HG02973 (cell line): ENCODE data around the gene HES1.
A peak's percentile ranks its signal among the peaks of the same experiment; 100 is the strongest.
"Not testable (repeated sequence)": the region's sequence is repeated elsewhere in the genome, so short reads cannot be mapped to it uniquely, and the experiment has no call there.

Experiments used
- ATAC-seq: cut with Tn5 transposase; IDR thresholded peaks from one replicate; pipeline ENCODE4 v1.9.1; 2021; ENCODE audit warnings: moderate library complexity; ENCODE audit not compliant: unreplicated experiment

Gene HES1

DNA sequence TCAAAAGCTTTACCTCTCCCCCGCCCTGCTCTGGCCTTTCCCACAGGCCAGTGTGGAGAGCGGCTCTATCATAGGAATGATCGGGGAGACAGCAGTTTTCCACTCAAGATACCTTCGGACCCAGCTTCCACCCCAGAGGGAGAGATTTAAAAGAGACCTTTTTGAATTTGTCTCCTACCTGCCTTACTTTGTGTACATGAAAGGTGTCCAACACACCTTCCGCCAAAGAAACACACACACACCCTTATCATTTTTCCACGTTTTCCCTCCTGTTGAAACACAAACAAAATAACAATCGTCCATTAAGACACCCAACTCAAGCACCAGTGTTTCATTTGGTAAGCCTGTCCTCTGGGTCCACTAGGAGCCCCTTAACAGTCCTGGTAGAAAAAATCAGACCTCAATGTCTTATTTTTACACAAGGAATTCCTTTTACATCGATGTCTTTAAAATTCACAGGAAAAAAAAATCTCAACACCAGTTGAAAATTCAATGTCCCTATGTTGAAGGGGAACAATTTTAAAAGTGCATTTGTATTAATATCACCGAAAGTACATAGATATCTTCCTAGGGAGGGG is 4.0 kb downstream of the HES1 start:
- ATAC-seq = no peak

GRCh38 chr3:194140520-194141414 is 4.8 kb downstream of the HES1 start:
- no peak for ATAC-seq

GRCh38 chr3:194141415-194142155 is 5.6 kb downstream of the HES1 start:
- ATAC-seq = peak; percentile 51

GRCh38 chr3:194142156-194142910 is 6.4 kb downstream of the HES1 start:
- no peak for ATAC-seq

DNA sequence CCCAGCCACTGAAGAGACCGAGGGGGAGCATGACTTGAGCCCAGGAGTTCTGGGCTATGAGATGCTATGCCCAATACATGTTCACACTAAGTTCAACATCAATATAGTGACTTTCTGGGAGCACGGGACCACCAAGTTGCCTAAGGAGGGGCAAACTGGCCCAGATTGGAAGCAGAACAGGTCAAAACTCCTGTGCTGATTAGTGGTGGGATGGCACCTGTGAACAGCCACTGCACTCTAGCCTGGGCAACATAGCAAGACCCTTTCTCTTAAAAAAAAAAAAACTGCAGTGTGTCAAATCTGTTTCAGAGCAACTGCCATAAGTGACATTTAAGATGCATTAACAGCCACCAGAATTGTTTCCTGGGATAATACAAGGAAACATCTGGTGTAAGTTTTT is 9.8 kb downstream of the HES1 start:
- ATAC-seq = no peak

- no peak for ATAC-seq
Measured at GRCh38 chr3:194147679-194148078, 11.7 kb downstream of the HES1 start.

DNA sequence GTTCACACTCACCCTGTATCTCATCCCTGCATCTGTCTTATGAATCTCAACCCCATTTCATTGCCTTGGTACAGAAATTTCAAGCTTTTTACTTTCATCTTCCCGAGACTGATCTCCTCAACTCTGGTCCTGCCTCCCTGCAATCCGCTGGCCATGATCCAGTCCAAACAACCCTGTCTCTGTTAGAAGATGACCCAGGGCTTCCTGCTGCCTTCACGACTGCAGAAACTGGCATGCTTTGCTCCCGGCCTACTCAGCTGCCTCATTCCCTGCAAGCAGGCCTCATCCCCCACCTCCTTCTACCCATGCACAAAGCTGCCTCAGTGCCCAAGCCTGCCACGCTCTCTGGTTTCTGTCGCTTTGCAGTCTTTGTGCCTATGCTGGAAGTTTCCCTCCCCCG is 12.4 kb downstream of the HES1 start:
- no peak for ATAC-seq

- ATAC-seq = no peak
Measured at GRCh38 chr3:194150252-194150934, 14.4 kb downstream of the HES1 start.

DNA sequence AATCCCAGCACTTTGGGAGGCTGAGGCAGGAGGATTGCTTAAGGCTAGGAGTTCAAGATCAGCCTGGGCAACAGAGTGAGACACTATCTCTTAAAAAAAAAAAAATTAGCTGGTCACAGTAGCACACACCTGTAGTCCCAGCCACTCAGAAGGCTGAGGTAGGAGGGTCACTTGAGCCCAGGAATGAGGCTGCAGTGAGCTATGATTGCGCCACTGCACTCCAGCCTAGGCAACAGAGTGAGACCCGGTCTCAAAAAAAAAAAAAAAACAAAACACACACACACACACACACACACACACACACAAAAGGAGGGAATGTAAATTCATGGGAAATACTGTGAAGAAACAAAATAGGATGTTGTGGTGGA is 15.0 kb downstream of the HES1 start:
- not testable (repeated sequence) for ATAC-seq

DNA sequence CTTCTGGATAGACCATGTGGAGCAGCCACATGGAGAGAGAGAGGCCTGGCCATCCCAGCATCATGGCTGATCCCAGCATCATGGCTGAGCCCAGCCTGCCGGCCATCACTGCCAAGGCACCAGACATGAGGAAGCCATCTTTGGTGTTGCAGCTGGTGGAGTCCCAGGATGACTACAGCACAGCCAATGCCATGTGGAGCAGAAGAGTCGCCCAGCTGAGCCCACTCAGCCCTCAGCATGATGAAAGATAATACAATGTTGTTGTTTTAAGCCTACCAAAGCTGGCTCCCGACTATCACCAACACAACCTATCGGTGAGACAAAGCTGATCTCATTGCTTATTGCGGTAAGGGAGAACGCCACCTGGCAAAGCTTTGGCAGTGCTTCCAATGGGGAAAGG is 18.4 kb downstream of the HES1 start:
- ATAC-seq = no peak

- no peak for ATAC-seq
Measured at GRCh38 chr3:194156095-194156494, 20.1 kb downstream of the HES1 start.

DNA sequence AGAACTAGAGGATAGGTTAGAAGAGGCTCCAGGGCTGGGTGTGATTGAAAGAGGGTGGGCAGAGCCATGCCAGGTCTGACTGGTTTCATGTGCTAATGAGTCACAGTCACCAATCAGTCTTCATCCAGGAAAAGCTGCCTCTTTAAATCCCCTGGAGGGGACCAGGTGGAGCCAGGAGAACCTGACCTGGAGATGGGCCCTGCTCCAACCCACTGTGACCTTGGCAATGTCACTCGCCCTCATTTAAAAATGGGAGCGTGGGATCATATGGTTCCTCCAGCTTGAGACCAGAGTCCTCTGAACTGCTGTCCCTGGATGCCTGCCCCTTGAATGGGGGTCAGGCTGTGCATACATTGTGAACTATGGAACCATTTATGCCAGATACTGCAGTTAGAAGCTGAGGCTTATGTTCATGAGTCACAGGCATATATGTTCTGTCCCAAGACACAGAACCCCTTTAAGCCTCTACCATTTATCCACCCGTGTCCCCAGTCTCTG is 23.0 kb downstream of the HES1 start:
- no peak for ATAC-seq

GRCh38 chr3:194160158-194160557 is 24.2 kb downstream of the HES1 start:
- ATAC-seq = no peak

DNA sequence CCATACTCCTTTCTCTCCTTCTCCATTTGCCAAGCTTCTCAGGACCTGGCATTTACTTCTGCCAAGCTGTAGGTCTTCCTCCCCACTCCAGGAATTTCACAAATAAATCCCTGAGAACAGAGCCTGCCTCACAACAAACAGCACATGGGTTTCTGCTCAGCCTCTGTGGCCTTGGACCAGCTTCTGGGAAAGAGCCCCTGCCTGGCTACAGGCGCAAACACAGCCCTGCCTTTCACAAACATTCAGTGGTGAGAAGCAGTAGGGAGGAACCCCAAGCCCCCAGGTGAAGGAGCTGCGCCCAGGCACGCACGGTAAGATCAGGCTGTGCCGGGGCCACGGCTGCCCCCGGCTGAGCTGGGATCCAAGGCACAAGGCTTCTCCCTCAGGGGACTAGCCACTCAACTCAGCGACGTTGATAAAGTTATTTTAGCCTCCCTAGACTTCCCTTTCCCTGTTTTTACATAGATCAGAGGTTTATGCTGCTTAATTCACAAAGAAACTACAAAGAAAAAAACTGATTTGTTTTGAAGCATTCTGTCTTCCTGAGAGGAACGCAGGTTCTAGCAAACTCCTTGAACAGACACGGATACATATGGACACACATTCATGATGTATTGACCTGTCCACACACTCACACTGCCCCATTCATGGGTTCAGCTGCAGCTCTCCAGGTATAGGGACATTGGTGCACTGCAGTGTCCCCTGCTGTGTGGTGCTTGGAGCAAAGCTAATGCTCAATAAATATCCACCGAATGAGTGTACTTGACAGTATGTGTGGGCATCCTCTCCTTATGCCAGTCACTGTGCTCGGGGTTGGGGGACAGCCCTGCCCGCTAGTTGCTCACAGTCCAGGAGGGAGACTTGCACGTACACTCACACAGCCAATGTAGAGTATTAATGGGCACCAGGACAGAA is 25.4 kb downstream of the HES1 start:
- no peak for ATAC-seq

DNA sequence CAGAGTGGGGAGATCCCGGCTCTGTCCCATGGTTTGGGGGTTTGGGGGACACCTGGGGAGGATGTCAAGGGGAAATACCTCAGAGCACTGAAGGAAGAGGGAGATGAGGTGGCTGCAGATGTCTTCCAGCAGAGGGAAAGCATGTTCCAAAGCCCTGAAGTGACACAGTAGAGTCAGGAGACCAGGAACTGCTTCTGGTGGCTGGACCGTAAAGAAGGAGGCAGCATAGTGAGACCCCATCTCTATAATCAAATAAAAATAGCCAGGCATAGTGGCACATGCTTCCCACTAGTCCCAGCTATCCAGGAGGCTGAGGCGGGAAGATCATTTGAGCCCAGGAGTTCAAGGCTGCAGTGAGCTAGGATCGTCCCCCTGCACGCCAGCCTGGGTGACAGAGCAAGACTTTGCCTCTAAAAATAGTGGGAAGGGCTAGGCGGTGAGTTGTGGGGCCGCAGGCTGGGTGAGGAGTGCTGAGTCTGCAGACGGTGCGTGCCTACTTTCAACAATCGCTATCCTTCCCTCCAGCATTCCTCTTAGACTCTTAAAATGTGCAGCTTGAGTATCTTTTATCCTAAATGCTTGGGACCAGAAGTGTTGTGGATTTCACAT is 26.2 kb downstream of the HES1 start:
- ATAC-seq = no peak

DNA sequence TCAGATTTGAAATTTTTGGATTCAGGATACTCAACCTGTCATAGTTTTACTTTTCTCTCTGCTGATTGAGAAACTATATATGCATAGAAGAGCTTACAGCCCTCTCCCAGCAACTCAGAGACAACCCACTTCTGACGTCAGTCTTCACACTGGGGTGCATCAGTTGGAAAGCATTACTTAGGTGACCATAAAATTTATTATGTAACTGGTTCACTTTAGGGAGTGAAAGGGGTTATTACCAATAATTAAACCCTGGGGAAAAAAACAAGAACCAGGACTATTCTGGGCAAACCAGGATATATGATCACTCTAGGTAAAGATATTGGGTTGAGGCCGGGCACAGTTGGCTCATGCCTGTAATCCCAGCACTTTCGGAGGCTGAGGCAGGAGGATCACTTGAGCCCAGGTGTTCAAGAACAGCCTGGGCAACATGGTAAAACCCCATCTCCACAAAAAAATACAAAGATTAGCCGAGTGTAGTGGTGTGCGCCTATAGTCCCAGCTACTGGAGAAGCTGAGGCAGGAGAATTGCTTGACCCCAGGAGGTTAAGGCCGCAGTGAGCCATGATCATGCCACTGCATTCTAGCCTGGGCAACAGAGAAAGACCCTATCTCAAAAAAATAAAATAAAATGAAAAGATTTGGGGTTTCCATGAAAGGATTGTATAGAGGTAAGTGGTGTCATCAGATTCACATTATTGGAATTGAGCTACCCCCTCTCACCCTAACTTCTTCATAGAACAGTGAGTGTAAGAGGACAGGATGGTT is 27.1 kb downstream of the HES1 start:
- ATAC-seq = no peak

GRCh38 chr3:194163697-194164096 is 27.7 kb downstream of the HES1 start:
- no peak for ATAC-seq

- no peak for ATAC-seq
Measured at GRCh38 chr3:194164861-194165260, 28.9 kb downstream of the HES1 start.
